Natural killer cell (primary cell): ENCODE data around the gene CACNA1D. TPM values are rescaled to one million over a fixed set of nuclear protein-coding genes. Genes with fewer than 3 reads are reported as not detected.

Experiments
- ATAC-seq, 3 donors: fragments of 150-1000 bp in 2 of 3; fragments of 200-7000 bp in 1 of 3; cut with Tn5 transposase; 1 replicate in 1 of 3; 2 replicates in 2 of 3; pipeline ENCODE4 v1.10.0; 2021; ENCODE audit warnings: mild to moderate bottlenecking in 2 of 3, moderate library complexity in 2 of 3
- DNase-seq, 2 donors: peaks; one replicate each; pipeline versions ENCODE4 v3.0.0 to v3.0.0-alpha.2; 2013 to 2021; ENCODE audit warnings: mixed read lengths in 1 of 2
- H3K27ac ChIP-seq: one replicate; pipeline ENCODE4 v1.5.1; 2013; ENCODE audit warnings: mild to moderate bottlenecking, low read length
- H3K27me3 ChIP-seq: one replicate; pipeline ENCODE4 v1.6.1; 2013; ENCODE audit warnings: low read length; ENCODE audit not compliant: control insufficient read depth, insufficient read depth
- H3K36me3 ChIP-seq: one replicate; pipeline ENCODE4 v1.6.1; 2013; ENCODE audit warnings: low read length; ENCODE audit not compliant: control insufficient read depth, insufficient read depth
- H3K4me1 ChIP-seq: one replicate; pipeline ENCODE4 v1.6.1; 2013; ENCODE audit warnings: low read length; ENCODE audit not compliant: control insufficient read depth, insufficient read depth
- H3K4me3 ChIP-seq: one replicate; pipeline ENCODE4 v1.5.1; 2013; ENCODE audit warnings: low read length
- H3K9me3 ChIP-seq: one replicate; pipeline ENCODE4 v1.6.1; 2013; ENCODE audit warnings: low read length; ENCODE audit not compliant: control insufficient read depth, insufficient read depth
- H3K27ac Mint-ChIP-seq, 2 donors: one replicate each; pipeline ENCODE4 v1.8.0; 2022; ENCODE audit warnings: mild to moderate bottlenecking in 2 of 2, mixed read lengths in 2 of 2, moderate library complexity in 1 of 2
- H3K27me3 Mint-ChIP-seq, 2 donors: one replicate each; pipeline ENCODE4 v1.8.0; 2022; ENCODE audit warnings: low read depth in 2 of 2, mixed read lengths in 2 of 2
- H3K36me3 Mint-ChIP-seq: one replicate; pipeline ENCODE4 v1.8.0; 2022; ENCODE audit warnings: mixed read lengths
- H3K4me1 Mint-ChIP-seq, 2 donors: one replicate each; pipeline ENCODE4 v1.8.0; 2022; ENCODE audit warnings: mixed read lengths in 2 of 2
- H3K4me3 Mint-ChIP-seq: one replicate; pipeline ENCODE4 v1.8.0; 2022; ENCODE audit warnings: mild to moderate bottlenecking, moderate library complexity, mixed read lengths
- H3K9me3 Mint-ChIP-seq, 2 donors: one replicate each; pipeline ENCODE4 v1.8.0; 2022; ENCODE audit warnings: mixed read lengths in 2 of 2
- WGBS: methylation state at CpG from one replicate; pipeline ENCODE4 v1.1.7; 2013; ENCODE audit warnings: missing lambda C conversion rate; ENCODE audit not compliant: insufficient coverage; 5-methylcytosine and 5-hydroxymethylcytosine counted together
- intact Hi-C: fragments of 100-400 bp; cut with micrococcal nuclease; formaldehyde crosslinking; loops from one replicate; pipeline ENCODE4 v1.14.2; 2022
- total RNA-seq, 4 donors: library from RNA; stranded (reverse); fragments of 120-200 nt in 1 of 4; gene quantifications; one replicate each; pipeline versions ENCODE4 v1.2.3 to v1.2.4, GENCODE V29; 2013 to 2022
- TF ChIP-seq, protein P1 (sequence below): fragments of 200-600 bp; IDR thresholded peaks from one replicate; pipeline ENCODE4 v1.8.0; 2022; ENCODE audit warnings: antibody characterized with exemption

The CACNA1D gene
- total RNA-seq, 3 donors from 2014 or later (not counting 1 experiment from before 2014, with no cell fraction given), result 0.54 to 10.1 TPM; not detected in 1

DNA sequence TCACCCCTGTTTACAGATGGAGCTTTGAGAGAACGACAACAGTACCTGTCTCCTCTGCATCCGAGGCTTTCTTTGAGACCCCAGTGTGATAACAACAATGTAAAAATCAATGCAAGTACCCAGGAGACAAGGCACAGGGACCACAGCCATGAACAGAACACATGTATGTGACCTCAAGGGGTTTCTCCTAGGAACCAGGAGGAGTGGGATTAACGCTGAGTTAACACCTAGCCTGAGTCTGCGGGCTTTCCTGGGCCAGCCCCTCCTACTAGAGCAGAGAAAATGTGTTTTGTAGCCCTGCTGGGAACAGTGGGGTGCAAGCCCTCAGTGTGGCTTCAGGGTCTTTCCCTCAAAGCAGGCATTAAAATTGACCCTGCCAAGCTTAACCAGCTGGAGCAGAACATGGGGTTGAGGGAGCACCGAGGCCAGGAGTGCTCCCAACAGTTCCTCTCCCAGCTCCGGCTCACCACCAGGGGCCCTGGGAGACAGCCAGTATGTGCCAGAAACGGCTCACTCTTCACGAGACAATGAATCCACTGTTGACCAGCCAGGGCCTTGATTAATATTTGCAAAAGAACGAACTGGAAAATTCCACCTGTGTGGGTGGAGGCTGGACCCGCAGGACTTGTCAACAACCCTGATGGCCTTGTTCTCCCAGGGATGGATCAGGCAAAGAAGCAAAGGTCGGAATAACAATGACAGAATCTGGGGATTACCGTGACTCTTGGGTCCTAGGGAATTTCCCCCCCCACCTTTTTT lies 348.2 kb downstream of the CACNA1D start:
- intact Hi-C loops, result no loop called here
- TF ChIP-seq, protein P1, sequence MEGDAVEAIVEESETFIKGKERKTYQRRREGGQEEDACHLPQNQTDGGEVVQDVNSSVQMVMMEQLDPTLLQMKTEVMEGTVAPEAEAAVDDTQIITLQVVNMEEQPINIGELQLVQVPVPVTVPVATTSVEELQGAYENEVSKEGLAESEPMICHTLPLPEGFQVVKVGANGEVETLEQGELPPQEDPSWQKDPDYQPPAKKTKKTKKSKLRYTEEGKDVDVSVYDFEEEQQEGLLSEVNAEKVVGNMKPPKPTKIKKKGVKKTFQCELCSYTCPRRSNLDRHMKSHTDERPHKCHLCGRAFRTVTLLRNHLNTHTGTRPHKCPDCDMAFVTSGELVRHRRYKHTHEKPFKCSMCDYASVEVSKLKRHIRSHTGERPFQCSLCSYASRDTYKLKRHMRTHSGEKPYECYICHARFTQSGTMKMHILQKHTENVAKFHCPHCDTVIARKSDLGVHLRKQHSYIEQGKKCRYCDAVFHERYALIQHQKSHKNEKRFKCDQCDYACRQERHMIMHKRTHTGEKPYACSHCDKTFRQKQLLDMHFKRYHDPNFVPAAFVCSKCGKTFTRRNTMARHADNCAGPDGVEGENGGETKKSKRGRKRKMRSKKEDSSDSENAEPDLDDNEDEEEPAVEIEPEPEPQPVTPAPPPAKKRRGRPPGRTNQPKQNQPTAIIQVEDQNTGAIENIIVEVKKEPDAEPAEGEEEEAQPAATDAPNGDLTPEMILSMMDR, result no peak
- H3K27me3 Mint-ChIP-seq, result peaks cover 31 to 34% of the 10 kb centered on the region in 2 donors
- H3K9me3 Mint-ChIP-seq, result no peaks in the 10 kb centered on the region
- ATAC-seq, result no peak
- H3K4me1 ChIP-seq, result peaks cover 9% of the 10 kb centered on the region
- no peak overlapping the region for H3K27ac ChIP-seq
- no peaks in the 10 kb centered on the region for H3K36me3 Mint-ChIP-seq
- no peak overlapping the region for H3K4me3 ChIP-seq
- no peaks in the 10 kb centered on the region for H3K36me3 ChIP-seq
- H3K27me3 ChIP-seq, result peaks cover 12% of the 10 kb centered on the region
- no peak for DNase-seq
- no peaks in the 10 kb centered on the region for H3K4me1 Mint-ChIP-seq
- H3K4me3 Mint-ChIP-seq, result no peak overlapping the region
- 83% methylated on average over 12 of the region's 12 CpGs for WGBS
- no peaks in the 10 kb centered on the region for H3K9me3 ChIP-seq
- no peak overlapping the region for H3K27ac Mint-ChIP-seq

DNA sequence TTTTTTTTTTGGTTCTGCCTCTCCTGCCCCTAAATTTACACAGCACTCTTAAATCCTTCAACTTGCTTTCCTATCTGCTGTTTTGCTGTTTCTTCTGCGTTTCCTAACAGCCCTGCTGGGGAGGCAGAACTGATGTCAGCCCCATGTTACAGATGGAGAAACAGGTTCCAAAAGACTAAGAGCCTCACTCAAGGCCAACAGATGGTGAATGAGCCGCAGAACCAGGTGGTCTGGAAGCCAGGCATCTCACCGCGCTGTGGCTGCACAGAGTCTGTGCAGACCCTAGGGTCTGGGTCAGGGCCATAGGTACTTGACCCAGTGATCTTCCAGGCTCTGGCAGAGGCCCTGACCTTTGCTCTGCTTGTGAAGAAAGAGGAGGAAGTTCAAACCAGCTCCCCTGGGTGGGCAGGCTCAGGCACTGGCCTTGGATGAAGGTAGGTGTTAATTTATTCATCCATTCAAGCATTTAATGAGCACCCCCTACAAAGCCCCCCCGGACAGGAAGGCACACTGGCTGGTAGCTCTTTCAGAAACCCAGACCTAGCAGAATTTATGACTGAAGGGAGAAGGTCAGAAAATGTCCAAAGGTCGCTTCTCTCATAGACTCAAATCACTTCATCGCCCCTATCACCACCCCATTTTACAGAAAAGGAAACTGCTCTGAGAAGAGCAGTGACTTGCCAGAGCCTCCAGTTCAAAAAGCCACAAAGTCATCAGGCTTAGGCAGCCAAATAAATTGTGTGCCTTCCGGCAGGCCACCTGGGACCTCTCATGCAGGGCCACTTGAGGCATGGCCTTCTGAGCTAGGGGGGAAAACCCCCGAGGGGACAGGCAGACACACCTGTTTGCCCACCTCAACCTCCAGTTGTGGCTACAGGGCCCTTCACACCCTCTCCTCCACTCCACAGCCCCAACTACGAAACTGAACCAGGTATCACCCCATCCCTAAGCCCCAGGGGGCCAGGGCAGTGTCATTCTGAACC lies 349.1 kb downstream of the CACNA1D start:
- ATAC-seq, result no peak
- Histone ChIP-seq H3K36me3 (no peaks in the 10 kb centered on the region), H3K27ac (no peak overlapping the region), H3K9me3 (no peaks in the 10 kb centered on the region), H3K4me3 (no peak overlapping the region), H3K27me3 (peaks cover 15% of the 10 kb centered on the region), H3K4me1 (peaks cover 9% of the 10 kb centered on the region)
- TF ChIP-seq, protein P1, result no peak
- no peak overlapping the region for H3K27ac Mint-ChIP-seq
- H3K9me3 Mint-ChIP-seq, result no peaks in the 10 kb centered on the region
- no peaks in the 10 kb centered on the region for H3K4me1 Mint-ChIP-seq
- intact Hi-C loops, result no loop called here
- H3K4me3 Mint-ChIP-seq, result no peak overlapping the region
- H3K36me3 Mint-ChIP-seq, result no peaks in the 10 kb centered on the region
- H3K27me3 Mint-ChIP-seq, result peaks cover 36 to 42% of the 10 kb centered on the region in 2 donors
- DNase-seq, result no peak
- WGBS, result 79% methylated on average over 9 of the region's 10 CpGs

DNA sequence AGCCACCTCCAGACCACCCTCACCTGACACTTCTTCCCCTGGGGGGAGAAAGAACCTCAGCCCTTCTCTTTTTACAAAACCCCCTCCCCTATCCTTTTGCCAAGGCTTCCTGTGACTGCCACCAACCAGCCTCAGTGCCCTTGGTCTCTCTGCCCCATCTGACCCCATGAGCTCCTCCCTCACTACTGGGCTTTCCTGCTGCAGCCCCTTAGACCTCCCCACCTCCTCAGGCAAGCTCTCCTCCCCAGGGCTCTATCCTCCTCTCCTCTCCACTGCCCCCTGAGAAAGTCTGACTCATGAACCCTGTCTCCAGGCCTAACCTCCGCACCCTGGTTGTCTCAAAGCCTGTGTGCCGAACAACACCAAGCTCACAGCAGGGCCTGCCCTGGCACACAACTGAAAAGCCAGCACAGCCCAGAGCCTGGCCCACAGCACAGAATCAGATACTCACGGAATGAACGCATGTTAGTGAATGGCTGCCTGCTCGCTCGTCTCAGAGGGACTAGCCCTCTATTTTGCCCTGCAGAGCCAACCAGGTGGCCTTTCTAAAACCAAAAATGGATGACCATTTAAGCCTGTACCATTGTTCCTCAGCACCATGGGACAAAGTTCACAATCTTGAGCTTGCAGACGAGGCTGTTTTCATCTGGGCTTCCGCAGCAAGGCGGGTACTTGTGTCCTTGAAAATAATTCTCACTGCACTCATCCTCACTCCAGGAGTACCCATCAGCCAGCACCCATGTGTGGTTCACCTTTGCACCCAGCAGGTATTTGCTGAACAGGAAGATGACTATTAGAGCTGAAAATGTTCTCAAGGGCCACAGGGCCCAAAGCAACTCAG lies 350.1 kb downstream of the CACNA1D start:
- no peaks in the 10 kb centered on the region for H3K9me3 Mint-ChIP-seq
- H3K27me3 Mint-ChIP-seq, result peaks cover 42 to 50% of the 10 kb centered on the region in 2 donors
- H3K27ac ChIP-seq, result no peak overlapping the region
- H3K36me3 Mint-ChIP-seq, result no peaks in the 10 kb centered on the region
- no peak overlapping the region for H3K4me3 ChIP-seq
- no peaks in the 10 kb centered on the region for H3K9me3 ChIP-seq
- no peaks in the 10 kb centered on the region for H3K4me1 Mint-ChIP-seq
- H3K36me3 ChIP-seq, result no peaks in the 10 kb centered on the region
- no peak overlapping the region for H3K27ac Mint-ChIP-seq
- no peak overlapping the region for H3K4me3 Mint-ChIP-seq
- H3K4me1 ChIP-seq, result peaks cover 9% of the 10 kb centered on the region
- ATAC-seq (no peak), DNase-seq (no peak)
- TF ChIP-seq, protein P1, result no peak
- peaks cover 15% of the 10 kb centered on the region for H3K27me3 ChIP-seq
- intact Hi-C loops, result no loop called here
- 95% methylated on average over 9 of the region's 9 CpGs for WGBS
